ENCODE measurements around the gene AMACR.

AMACR gene

DNA sequence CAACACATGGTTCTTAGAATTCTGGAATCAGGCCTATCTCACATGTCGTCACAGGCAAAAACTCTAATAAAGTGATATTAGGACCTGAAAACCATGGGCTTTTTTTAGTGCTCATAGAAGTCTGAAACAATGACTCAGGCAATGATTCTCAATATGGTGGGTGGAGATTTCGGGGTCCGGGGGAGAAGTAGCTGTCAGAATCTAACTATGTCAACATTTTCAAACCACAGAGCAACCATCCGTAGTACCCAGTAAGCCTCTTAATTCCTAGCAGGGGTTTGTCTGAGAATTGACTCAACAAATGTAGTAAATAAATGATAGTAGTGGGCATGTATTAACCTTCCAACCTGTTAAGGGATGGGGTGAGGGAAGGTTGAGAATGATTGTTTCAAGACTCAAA lies 2.6 kb downstream of the AMACR start:
- DNase-seq: no peak

DNA sequence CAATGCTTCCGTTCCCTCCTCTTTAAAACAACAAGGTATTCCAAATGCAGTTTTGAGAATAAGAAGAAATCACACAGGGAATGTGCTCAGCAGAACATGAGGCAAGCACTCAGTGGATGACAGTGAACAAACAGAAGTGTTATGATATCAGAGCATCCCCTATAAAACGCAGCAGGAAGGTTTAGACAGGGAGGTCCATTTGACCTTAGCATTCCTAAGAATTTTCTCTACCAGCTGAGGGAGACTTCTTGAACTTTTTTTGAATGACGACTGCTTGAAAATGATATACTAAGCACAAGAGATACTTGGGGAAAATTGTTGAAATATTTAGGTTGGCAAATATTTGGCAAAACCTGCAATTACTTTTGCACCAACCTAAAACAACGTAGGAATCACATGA lies 3.9 kb downstream of the AMACR start:
- DNase-seq: no peak

- DNase-seq: no peak
Observed at GRCh38 chr5:34002629-34003328, 5.1 kb downstream of the AMACR start.

DNA sequence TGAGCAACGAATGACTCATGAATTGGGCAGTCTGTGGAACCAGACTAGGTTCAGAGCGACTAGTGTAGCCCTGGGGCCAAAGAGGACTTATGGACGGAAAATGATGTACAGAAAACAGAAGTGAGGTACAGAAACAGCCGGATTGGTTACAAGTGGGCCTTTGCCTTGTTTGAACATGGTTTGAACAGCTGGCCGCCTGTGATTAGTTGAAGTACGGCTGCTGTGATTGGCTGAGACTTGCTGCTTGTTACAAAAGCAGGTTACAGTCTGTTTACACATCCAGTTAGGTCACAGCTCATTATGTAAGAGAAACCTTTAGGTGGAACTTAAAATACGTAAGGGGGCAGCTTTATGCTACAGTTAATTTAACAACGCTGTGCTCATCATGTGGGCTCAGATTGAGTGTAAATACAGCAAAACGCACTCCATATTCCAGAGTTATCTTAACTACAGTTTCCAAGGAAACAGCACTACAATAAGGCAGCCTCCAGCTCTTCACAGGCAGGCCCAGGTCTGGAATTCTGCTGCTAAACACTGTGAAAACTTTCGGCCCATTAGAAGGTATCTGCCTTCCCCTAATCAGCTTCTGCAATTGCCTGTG lies 6.5 kb downstream of the AMACR start:
- peak; percentile 100 for DNase-seq

GRCh38 chr5:33999978-34000377 lies 7.9 kb downstream of the AMACR start:
- DNase-seq: no peak

DNA sequence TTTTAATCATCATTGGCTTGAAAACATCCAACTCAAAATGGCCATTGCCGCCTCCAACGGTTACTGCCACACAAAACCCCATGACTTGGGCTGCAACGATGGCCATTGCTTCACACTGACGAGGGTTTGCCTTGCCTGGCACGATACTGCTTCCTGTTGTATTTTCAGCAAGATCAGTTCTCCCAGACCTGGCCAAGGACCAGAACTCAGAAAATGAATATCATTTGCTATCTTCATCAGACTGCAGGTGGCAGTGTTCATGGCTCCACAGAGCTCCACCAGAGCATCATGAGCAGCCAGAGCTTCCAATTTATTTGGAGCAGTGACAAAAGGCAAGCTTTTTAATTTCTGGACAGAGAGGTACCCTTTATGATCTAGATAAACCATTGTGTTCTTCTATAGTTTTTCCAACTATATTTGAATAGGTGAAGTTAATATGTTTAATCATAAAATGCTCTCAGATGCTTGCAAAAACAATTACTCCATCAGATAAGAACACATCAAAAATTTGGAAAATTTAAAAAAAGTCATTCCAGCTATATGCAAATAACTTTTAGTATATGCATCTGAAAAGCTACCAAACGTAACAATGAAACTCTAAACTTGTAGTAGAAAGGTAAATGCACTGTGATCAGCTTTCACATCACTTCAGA lies 10.4 kb downstream of the AMACR start:
- DNase-seq: peak; percentile 70

GRCh38 chr5:33995865-33996264 lies 12.0 kb downstream of the AMACR start:
- DNase-seq: no peak

- no peak for DNase-seq
Observed at GRCh38 chr5:33994845-33995244, 13.0 kb downstream of the AMACR start.

GRCh38 chr5:33992864-33993263 lies 15.0 kb downstream of the AMACR start:
- DNase-seq: no peak

DNA sequence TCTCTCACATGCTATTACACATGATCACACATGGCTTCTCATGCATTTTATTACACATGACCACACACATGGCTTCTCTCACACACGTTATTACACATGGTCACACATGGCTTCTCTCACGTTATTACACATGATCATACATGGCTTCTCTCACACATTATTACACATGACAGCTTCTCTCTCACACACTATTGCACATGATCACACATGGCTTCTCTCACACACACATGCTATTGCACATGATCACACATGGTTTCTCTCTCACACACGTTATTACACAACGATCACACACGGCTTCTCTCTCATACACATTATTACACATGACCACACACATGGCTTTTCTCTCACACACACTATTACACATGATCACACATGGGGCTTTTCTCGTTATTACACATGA lies 22.4 kb downstream of the AMACR start:
- no peak for DNase-seq

DNA sequence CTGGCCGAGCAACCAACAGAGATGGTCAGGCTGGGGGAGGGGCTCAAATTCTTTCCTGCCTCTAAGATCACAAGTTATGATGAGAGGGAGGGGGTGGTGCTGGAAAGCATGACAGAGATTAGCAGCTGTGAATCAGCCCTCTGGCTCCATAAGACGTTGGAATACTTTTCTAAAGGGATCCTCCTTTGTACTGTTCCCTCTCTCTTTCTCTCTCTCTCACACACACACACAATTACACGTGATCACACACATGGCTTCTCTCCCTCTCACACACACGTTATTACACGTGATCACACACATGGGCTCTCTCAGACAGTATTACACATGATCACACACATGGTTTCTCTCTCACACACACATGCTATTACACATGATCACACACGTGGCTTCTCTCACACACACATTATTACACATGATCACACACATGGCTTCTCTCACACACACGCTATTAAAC lies 23.2 kb downstream of the AMACR start, which contains the start of gene SLC45A2:
SLC45A2 (minus strand) TSS at position 23 of the 454 bp plus-strand sequence. CDS start 110 bp downstream, outside the sequence.
- no peak for DNase-seq

DNA sequence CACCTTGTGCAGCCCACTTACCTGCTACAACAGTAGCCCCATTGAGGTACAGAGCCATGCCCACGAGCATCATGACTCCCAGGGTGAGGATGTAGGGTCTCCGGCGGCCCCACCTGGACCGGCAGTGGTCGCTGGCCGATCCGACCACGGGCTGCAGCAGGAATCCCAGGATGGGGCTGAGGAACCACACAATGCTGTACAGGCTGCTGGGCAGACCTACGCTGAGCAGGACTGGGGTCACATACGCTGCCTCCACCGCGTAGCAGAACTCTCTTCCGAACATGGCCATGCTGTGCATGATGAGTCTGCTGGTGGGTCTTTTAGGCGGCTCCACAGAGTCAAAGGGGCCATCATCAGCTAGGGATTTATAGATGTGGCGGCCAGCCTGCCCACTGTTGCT lies 23.7 kb downstream of the AMACR start:
- no peak for DNase-seq

- DNase-seq: no peak
Observed at GRCh38 chr5:33981408-33982162, 26.3 kb downstream of the AMACR start.

GRCh38 chr5:33980030-33980429 lies 27.8 kb downstream of the AMACR start:
- no peak for DNase-seq

DNA sequence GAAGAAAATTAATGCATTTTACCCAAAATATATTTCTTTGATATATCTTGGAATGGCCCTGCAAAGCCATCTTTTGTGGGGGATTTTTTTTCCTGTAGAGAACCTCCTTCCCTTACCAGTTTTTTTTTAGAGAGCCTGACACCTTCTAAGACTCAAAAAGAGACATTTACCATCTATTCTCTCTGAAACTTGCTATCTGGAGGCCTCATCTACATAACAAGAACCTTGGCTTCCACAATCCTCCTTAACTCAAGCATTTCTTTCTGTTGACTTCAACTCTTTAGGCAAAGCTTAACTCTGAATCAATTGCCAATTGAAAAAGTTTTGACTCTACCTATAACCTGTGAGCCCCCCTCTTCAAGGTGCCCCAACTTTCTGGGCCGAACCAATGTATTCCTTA lies 29.5 kb downstream of the AMACR start:
- DNase-seq: no peak

GRCh38 chr5:33976307-33976706 lies 31.5 kb downstream of the AMACR start:
- no peak for DNase-seq

GRCh38 chr5:33975852-33976251 lies 32.0 kb downstream of the AMACR start:
- no peak for DNase-seq

DNA sequence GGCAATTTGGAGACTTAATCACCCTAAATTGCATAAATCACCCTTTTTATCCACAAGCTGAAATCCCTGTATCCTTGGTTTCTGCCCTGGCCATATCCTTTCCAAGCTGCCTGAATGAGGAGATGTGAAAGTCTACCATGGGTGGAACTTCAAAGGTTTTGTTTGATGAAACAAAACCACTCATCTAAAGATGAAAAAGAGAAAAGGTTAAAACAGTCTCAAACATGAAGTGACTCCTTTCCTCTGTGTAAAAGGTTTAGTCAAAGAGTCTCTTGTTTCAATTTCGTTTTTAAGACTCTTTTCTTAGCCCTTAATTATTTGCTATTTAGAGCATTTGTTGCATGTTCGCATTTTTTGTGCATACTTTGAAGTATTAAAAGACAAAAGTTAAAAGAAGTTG lies 34.6 kb downstream of the AMACR start:
- DNase-seq: no peak

- DNase-seq: peak; percentile 71
Observed at GRCh38 chr5:33969572-33970452, 38.0 kb downstream of the AMACR start.

DNA sequence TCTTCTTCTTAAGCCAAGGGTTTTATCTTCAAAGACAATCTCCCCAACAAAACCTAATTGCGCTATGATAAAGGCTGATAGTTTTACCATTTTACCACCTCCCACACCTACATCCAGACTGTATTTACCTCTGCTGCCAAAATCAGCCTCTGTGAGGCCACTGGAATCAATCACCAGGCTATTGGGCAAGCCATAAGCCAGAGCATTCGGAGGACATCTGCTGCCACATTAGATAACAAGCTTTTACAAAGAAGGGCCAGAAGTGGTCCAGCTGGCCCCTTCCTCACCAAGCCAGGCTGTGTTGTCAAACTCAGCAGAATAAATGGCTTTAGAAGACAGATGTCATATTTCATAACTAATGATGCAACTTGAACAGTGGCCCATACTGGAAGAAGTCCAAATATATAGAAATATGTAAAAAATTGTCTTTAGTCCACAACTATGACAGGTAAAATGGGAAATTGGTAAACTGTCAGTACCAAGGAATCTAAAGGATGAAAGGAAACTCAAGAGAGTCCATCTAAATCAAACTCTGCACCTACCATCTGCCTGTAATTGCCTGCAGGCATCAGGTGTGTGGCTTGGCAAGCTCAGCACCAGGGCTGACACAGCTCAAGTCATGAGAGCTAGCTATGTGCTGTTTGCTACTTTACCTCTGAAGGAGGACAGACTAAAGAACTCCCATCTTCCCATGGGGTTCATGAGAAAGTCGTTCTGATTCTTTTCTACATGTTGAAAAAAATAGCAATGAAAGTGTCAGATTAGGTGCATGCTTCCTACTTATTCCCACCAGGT lies 39.4 kb downstream of the AMACR start:
- no peak for DNase-seq

GRCh38 chr5:33966805-33967204 lies 41.0 kb downstream of the AMACR start:
- no peak for DNase-seq

Data from SHP77 treated with DMSO at 0.1 percent for 48 hours (cell line).